ENCODE measurements around the gene OXLD1.
"Not testable (repeated sequence)": the region's sequence is repeated elsewhere in the genome, so short reads cannot be mapped to it uniquely, and the experiment has no call there.

DNA sequence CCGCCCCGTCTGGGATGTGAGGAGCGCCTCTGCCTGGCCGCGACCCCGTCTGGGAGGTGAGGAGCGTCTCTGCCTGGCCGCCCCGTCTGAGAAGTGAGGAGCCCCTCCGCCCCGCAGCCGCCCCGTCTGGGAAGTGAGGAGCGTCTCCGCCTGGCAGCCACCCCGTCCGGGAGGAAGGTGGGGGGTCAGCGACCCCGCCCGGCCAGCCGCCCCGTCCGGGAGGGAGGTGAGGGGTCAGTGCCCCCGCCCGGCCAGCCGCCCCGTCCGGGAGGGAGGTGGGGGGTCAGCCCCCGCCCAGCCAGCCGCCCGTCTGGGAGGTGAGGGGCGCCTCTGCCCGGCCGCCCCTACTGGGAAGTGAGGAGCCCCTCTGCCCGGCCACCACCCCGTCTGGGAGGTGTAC, 48.1 kb downstream of the OXLD1 start:
- TF ChIP-seq CTCF (IDR thresholded peaks at IDR 0.05); ZFX (IDR thresholded peaks at IDR 0.05; ENCODE audit: borderline replicate concordance): not testable (repeated sequence)

Data from 22Rv1 (cell line).